Suprapubic skin (tissue), 4 donors: Measurements from ENCODE around the gene DUSP6. TPM values are rescaled to one million over a fixed set of nuclear protein-coding genes. Genes with fewer than 3 reads are reported as not detected.
A peak's percentile ranks its signal among the peaks of the same experiment; 100 is the strongest.

Source experiments
- DNase-seq, 2 donors: peaks; one replicate each; pipeline ENCODE4 v3.0.0-alpha.2; 2019; ENCODE audit warnings: low spot score in 2 of 2
- H3K27ac ChIP-seq: fragments of 200-600 bp; sonication (generic); one replicate; pipeline ENCODE4 v1.5.1; 2019
- H3K27me3 ChIP-seq: fragments of 200-600 bp; sonication (generic); one replicate; pipeline ENCODE4 v1.5.1; 2019
- H3K36me3 ChIP-seq: fragments of 200-600 bp; sonication (generic); one replicate; pipeline ENCODE4 v1.5.1; 2019
- H3K4me1 ChIP-seq: fragments of 200-600 bp; sonication (generic); one replicate; pipeline ENCODE4 v1.5.1; 2019
- H3K4me3 ChIP-seq: fragments of 200-600 bp; sonication (generic); one replicate; pipeline ENCODE4 v1.5.1; 2019; ENCODE audit warnings: mild to moderate bottlenecking
- H3K9me3 ChIP-seq: fragments of 200-600 bp; sonication (generic); one replicate; pipeline ENCODE4 v1.5.1; 2019
- EP300 ChIP-seq: sonication (generic); formaldehyde crosslinking; IDR thresholded peaks from one replicate; pipeline ENCODE4 v1.6.1; 2017; ENCODE audit warnings: antibody characterized with exemption
- POLR2A ChIP-seq, 2 donors: fragments of 450-650 bp; IDR thresholded peaks; one replicate each; pipeline ENCODE4 v1.6.1; 2017; ENCODE audit warnings: antibody characterized with exemption in 2 of 2, mild to moderate bottlenecking in 2 of 2, moderate library complexity in 2 of 2
- POLR2AphosphoS5 ChIP-seq, 3 donors: sonication (generic); formaldehyde crosslinking; IDR thresholded peaks; one replicate each; pipeline ENCODE4 v1.6.1; 2017; ENCODE audit warnings: antibody characterized with exemption in 3 of 3
- WGBS: methylation state at CpG from one replicate; pipeline ENCODE4 v1.1.5; 2018; 5-methylcytosine and 5-hydroxymethylcytosine counted together
- total RNA-seq, 4 donors: library from RNA; depleted of rRNA; stranded (reverse); fragments of >200 nt; gene quantifications; one replicate each; pipeline ENCODE4 v1.1.0, GENCODE V29; 2016
- TF ChIP-seq, protein P1 (sequence below), 2 donors: fragments of 200-600 bp in 1 of 2; fragments of 450-650 bp in 1 of 2; sonication (generic) in 1 of 2; IDR thresholded peaks; one replicate each; pipeline ENCODE4 v1.5.1; 2016 to 2019; ENCODE audit warnings: antibody characterized with exemption in 2 of 2, mild to moderate bottlenecking in 1 of 2, moderate library complexity in 1 of 2

The DUSP6 gene
- total RNA-seq, 4 donors from 2014 or later: 50.8 to 69.2 (median 59.7) TPM

- no peak for DNase-seq
- TF ChIP-seq EP300: no peak
- no peak for TF ChIP-seq POLR2A (IDR thresholded peaks at IDR 0.05)
- no peak for TF ChIP-seq POLR2AphosphoS5 (IDR thresholded peaks at IDR 0.05)
- TF ChIP-seq, protein P1, sequence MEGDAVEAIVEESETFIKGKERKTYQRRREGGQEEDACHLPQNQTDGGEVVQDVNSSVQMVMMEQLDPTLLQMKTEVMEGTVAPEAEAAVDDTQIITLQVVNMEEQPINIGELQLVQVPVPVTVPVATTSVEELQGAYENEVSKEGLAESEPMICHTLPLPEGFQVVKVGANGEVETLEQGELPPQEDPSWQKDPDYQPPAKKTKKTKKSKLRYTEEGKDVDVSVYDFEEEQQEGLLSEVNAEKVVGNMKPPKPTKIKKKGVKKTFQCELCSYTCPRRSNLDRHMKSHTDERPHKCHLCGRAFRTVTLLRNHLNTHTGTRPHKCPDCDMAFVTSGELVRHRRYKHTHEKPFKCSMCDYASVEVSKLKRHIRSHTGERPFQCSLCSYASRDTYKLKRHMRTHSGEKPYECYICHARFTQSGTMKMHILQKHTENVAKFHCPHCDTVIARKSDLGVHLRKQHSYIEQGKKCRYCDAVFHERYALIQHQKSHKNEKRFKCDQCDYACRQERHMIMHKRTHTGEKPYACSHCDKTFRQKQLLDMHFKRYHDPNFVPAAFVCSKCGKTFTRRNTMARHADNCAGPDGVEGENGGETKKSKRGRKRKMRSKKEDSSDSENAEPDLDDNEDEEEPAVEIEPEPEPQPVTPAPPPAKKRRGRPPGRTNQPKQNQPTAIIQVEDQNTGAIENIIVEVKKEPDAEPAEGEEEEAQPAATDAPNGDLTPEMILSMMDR (IDR thresholded peaks at IDR 0.05): no peak
- peak overlapping the region; percentile 94 for H3K4me3 ChIP-seq
- no peaks in the 10 kb centered on the region for H3K27me3 ChIP-seq
- peaks cover 46% of the 10 kb centered on the region for H3K4me1 ChIP-seq
- H3K9me3 ChIP-seq: no peaks in the 10 kb centered on the region
- WGBS: 72% methylated on average over 18 of the region's 18 CpGs
- H3K36me3 ChIP-seq: no peaks in the 10 kb centered on the region
- H3K27ac ChIP-seq: peak overlapping the region; percentile 99
These were observed 3.2 kb upstream of the DUSP6 start for GRCh38 chr12:89355243-89356068.

DNA sequence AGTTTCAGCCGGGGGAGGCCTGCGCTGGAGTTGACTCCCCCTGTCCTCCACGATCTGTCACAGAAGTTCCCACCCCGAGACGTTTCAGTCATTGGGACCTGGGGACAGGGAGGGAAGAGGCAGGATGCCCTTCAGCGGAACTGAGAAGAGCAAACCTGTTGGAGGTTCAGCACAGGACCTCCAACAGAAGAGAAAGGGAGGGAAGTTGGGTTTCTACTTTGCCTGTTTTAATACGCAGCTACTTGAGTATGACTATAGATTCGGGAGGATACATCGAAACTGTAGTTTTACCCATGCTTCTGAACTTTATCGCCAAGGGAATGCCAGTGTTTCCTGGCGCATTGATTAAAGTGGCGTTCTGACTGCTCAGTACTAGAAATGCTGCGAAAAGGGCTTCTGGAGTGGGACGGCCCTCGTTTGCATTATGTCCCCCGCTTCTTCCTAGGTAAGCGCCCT, 2.3 kb upstream of the DUSP6 start:
- H3K4me3 ChIP-seq: peak overlapping the region; percentile 94
- H3K9me3 ChIP-seq: no peaks in the 10 kb centered on the region
- no peaks in the 10 kb centered on the region for H3K27me3 ChIP-seq
- DNase-seq: no peak
- TF ChIP-seq EP300 (no peak), POLR2AphosphoS5 (IDR thresholded peaks at IDR 0.05) (no peak), POLR2A (IDR thresholded peaks at IDR 0.05) (no peak)
- TF ChIP-seq, protein P1 (IDR thresholded peaks at IDR 0.05): no peak
- H3K27ac ChIP-seq: peak overlapping the region; percentile 99
- H3K4me1 ChIP-seq: peaks cover 54% of the 10 kb centered on the region
- WGBS: 38% methylated on average over 17 of the region's 17 CpGs
- H3K36me3 ChIP-seq: no peaks in the 10 kb centered on the region

DNA sequence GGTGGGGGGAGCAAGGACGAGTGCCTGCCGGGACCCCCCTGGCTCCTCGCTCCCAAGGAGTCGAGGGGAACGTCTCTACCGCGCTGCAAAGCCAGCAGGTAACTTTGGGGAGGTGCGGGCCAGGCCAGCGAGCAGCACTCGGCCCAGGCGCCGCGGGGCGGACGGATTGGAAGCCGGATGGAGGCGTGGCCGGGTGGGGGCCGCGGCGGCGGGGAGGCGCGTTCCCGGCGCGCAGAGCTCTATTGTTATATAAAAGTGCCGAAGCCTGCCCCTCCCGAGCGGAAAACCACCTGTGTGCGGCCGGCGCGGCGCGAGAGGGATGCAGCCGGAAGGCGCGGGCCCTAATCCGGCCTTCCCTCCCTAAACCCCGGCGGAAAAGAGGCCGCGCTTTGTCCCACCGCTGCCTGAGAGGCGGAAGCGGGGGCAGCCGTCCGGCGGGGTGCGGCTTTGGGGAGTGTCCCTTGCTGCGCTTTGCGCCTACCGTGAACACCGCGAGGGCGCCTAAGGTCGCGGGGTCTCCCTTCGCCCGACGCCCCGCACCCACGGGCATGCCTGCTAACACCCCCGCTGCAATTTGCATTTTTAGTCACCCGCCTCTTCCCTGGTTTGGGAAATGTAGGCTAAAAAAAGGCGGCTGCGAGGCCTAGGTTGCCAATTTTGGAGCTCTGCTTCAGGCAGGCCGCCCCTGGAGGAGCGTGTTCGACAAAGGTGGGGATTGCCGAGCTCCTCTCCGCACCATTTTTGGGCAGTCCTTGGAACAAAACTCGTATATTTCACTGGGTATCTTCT, 1.7 kb upstream of the DUSP6 start:
- TF ChIP-seq, protein P1 (IDR thresholded peaks at IDR 0.05): no peak
- TF ChIP-seq POLR2AphosphoS5 (IDR thresholded peaks at IDR 0.05): peak in 1 of 3 donors; percentile 55
- Histone ChIP-seq H3K27ac (peak overlapping the region; percentile 99), H3K4me1 (peaks cover 60% of the 10 kb centered on the region), H3K4me3 (peak overlapping the region; percentile 94), H3K9me3 (no peaks in the 10 kb centered on the region), H3K36me3 (peaks cover 3% of the 10 kb centered on the region), H3K27me3 (no peaks in the 10 kb centered on the region)
- peak; percentile 88 to 92 for DNase-seq
- 1% methylated on average over 20 of the region's 74 CpGs for WGBS

DNA sequence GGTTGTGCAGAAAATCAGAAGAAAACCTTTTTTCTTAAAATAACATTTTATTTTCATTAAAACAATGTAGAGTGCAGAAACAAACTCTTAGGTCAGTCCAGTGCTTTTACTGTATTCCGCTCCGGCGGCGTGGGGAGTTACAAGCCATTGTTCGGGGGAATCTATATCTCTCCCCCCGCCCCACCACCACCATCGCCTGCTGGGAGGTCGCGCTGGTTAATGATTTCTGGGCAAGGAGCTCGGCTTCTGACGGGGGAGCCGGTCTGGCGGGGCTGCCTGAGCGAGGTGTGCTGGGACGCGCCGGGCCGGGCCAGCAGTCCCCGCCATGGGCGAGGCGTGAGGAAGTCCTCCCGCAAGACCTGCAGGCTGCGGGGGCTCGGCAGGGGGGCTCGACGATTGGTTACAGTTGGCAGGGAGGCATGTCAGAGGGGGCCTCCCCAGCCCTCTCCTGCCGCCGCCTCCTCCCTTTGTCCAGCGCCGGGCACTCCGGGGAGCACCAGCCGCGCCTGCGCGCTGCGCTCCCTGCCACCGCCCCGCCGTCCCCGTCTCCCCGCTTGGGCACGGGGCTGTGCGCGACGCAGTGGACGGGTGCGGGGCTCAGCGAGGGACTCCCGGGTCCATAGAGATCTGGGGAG, 1.0 kb upstream of the DUSP6 start:
- Histone ChIP-seq H3K27ac (peak overlapping the region; percentile 99), H3K27me3 (no peaks in the 10 kb centered on the region), H3K4me3 (peak overlapping the region; percentile 94), H3K4me1 (peaks cover 65% of the 10 kb centered on the region), H3K36me3 (peaks cover 5% of the 10 kb centered on the region), H3K9me3 (no peaks in the 10 kb centered on the region)
- WGBS: 5% methylated on average over 15 of the region's 49 CpGs
- TF ChIP-seq, protein P1 (IDR thresholded peaks at IDR 0.05): no peak
- TF ChIP-seq POLR2A (IDR thresholded peaks at IDR 0.05) (no peak), POLR2AphosphoS5 (IDR thresholded peaks at IDR 0.05) (peak in 1 of 3 donors; percentile 17), EP300 (no peak)
- DNase-seq: peak; percentile 85

DNA sequence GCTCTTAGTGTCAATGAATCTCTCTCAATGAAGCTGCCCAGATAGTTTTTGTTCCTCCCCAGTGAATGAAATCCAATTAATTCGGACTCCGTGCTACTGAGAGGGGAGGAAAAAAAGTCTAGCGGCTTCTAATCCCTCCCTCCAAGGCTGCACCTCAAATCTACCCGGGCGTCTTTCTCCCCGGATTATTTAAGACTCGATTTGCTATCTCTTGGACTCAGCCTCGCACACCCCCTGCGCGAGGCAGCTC, 134 bp downstream of the DUSP6 start:
- Histone ChIP-seq H3K9me3 (no peaks in the 10 kb centered on the region), H3K27ac (peak overlapping the region; percentile 99), H3K4me3 (peak overlapping the region; percentile 94), H3K4me1 (peaks cover 72% of the 10 kb centered on the region), H3K27me3 (no peaks in the 10 kb centered on the region), H3K36me3 (peaks cover 5% of the 10 kb centered on the region)
- DNase-seq: no peak
- no peak for TF ChIP-seq POLR2AphosphoS5 (IDR thresholded peaks at IDR 0.05)
- peak; percentile 84 to 89 for TF ChIP-seq POLR2A (IDR thresholded peaks at IDR 0.05)
- TF ChIP-seq, protein P1 (IDR thresholded peaks at IDR 0.05): no peak
- no peak for TF ChIP-seq EP300
- under 1% methylated on average over 10 of the region's 10 CpGs for WGBS
